ENCODE data around the gene SMIM44.

DNA sequence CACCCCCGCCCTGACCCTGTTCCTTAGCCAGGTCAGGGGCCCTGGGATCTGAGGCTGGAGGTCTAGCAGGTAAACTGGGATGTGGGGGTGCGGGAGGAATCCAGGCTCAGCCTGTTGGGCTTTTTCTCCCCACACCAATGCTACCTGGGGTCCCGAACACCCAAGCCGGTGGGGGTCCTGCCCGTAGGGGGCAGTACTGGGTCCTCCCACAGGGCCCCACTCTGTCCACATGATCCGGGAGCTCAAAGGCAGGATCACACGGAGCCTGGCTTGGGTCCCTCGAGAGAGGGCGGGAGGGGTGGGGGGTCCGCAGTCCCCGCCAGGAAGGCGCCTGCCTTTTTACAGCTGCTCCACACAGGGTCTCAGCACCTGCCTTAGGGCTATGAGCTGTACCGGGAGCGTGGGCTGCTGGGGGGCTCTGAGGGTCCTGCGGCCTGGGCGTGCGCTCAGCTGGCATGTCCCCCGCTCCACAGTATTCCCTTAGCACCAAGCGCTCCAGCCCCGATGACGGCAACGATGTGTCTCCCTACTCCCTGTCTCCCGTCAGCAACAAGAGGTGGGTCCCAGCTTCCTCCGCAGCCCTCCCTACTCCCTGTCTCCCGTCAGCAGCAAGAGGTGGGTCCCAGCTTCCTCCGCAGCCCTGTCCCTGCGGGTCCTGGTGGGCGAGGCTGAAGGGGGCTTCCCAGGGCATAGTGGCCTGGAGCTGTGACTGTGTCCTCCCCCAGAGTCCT, 43.4 kb upstream of the SMIM44 start:
- TF ChIP-seq CTCF (IDR thresholded peaks at IDR 0.05) (no peak), POLR2A (IDR thresholded peaks at IDR 0.05) (no peak)

All from thyroid gland (tissue), 4 donors.